HEK293T (cell line): Measurements from ENCODE around the gene CLCNKA.

Source experiments
- CTCF ChIA-PET: fragments of 350-600 bp; formaldehyde crosslinking; extraction: SDS; loops from one replicate; lab custom pipeline; 2021; ENCODE audit warnings: antibody characterized with exemption, inconsistent platforms; lab: Yijun Ruan, JAX
- POLR2A ChIA-PET: fragments of 350-600 bp; formaldehyde crosslinking; extraction: SDS; loops from one replicate; lab custom pipeline; 2020; ENCODE audit warnings: antibody characterized with exemption, inconsistent platforms; lab: Yijun Ruan, JAX
- DNase-seq: peaks from one replicate; pipeline ENCODE4 v3.0.0; 2012; ENCODE audit warnings: mixed read lengths; ENCODE audit errors: extremely low spot score
- ARNT ChIP-seq: fragments of 450-650 bp; IDR thresholded peaks from 2 replicates; pipeline ENCODE4 v1.6.1; 2017; ENCODE audit warnings: mild to moderate bottlenecking
- BHLHE40 ChIP-seq: fragments of 450-650 bp; IDR thresholded peaks from 2 replicates; pipeline ENCODE4 v1.6.1; 2016; ENCODE audit warnings: mild to moderate bottlenecking, moderate library complexity, borderline replicate concordance
- CTBP1 ChIP-seq: fragments of 450-650 bp; IDR thresholded peaks from 2 replicates; pipeline ENCODE4 v1.6.1; 2016; ENCODE audit warnings: borderline replicate concordance
- ELF4 ChIP-seq: fragments of 450-650 bp; IDR thresholded peaks from 2 replicates; pipeline ENCODE4 v1.6.1; 2017; ENCODE audit warnings: antibody characterized with exemption
- FOXA1 ChIP-seq: fragments of 450-650 bp; IDR thresholded peaks from 2 replicates; pipeline ENCODE4 v1.6.1; 2016; ENCODE audit warnings: mild to moderate bottlenecking
- FOXK2 ChIP-seq: fragments of 450-650 bp; IDR thresholded peaks from 2 replicates; pipeline ENCODE4 v1.6.1; 2016; ENCODE audit warnings: mild to moderate bottlenecking
- FOXM1 ChIP-seq: fragments of 450-650 bp; IDR thresholded peaks from 2 replicates; pipeline ENCODE4 v1.6.1; 2017; ENCODE audit warnings: mild to moderate bottlenecking, borderline replicate concordance
- HDGF ChIP-seq: fragments of 450-650 bp; IDR thresholded peaks from 2 replicates; pipeline ENCODE4 v1.6.1; 2017; ENCODE audit warnings: antibody characterized with exemption, borderline replicate concordance
- L3MBTL2 ChIP-seq: fragments of 450-650 bp; conservative IDR thresholded peaks from 2 replicates; pipeline ENCODE4 v1.6.1; 2016; ENCODE audit warnings: mild to moderate bottlenecking
- LEF1 ChIP-seq: fragments of 450-650 bp; IDR thresholded peaks from 2 replicates; pipeline ENCODE4 v1.6.1; 2017; ENCODE audit warnings: mild to moderate bottlenecking, borderline replicate concordance
- NFRKB ChIP-seq: fragments of 450-650 bp; IDR thresholded peaks from 2 replicates; pipeline ENCODE4 v1.6.1; 2016; ENCODE audit warnings: mild to moderate bottlenecking, moderate library complexity
- PKNOX1 ChIP-seq: fragments of 450-650 bp; IDR thresholded peaks from 2 replicates; pipeline ENCODE4 v1.6.1; 2016
- SP1 ChIP-seq: fragments of 450-650 bp; IDR thresholded peaks from 2 replicates; pipeline ENCODE4 v1.6.1; 2017
- SUZ12 ChIP-seq: fragments of 450-650 bp; IDR thresholded peaks from 2 replicates; pipeline ENCODE4 v1.6.1; 2016; ENCODE audit warnings: mild to moderate bottlenecking
- TARDBP ChIP-seq: fragments of 450-650 bp; IDR thresholded peaks from 2 replicates; pipeline ENCODE4 v1.6.1; 2016
- ZNF384 ChIP-seq: fragments of 450-650 bp; IDR thresholded peaks from 2 replicates; pipeline ENCODE4 v1.6.1; 2016

Gene CLCNKA

DNA sequence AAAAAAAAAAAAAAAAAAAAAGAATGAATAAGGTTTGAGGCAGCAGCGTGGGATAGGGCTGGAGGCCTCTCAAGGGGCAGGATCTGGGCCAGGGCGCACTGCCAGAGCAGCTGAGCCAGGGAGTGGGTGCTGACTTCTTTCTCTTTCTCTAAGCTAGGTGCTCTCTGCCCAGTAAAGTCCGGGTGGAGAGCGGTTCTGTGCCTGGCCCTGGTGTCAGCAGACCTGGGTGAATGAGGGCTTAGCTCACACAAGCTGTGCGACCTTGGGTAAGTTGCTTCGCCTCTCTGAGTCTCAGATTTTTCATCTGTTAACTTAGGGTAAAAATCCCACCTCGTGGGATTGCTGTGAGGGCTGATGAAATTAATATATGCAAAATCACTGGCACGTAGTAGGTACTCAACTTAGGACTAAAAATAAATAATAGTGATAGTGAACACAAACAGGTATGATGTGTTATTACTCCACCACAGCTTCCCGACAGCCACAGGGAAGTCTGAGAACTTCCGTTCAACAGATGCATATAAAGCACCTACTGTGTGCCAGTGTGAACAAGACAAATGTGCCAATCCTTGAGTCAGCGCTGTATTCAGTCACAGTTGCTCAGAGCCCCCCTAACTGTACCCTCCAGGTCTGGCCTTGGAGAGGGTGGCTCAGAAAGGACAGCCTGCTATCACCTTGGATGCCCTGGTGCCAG lies 53.6 kb downstream of the CLCNKA start:
- CTCF ChIA-PET, result interaction anchor here (0.7 kb wide), 1 partner anchor 316 kb away, joined by 7 read pairs; no protein-coding TSS in a partner anchor
- POLR2A ChIA-PET, result no interaction called here
- TF ChIP-seq ELF4 (no peak), ARNT (no peak), HDGF (no peak)
- no peak for DNase-seq

GRCh38 chr1:16076031-16076864 lies 54.4 kb downstream of the CLCNKA start:
- TF ChIP-seq ELF4 (no peak), BHLHE40 (no peak), L3MBTL2 (no peak), FOXM1 (no peak), ZNF384 (no peak), NFRKB (no peak), TARDBP (no peak), PKNOX1 (no peak), CTBP1 (no peak), SP1 (no peak), ARNT (no peak), FOXK2 (no peak), LEF1 (no peak), FOXA1 (no peak), SUZ12 (no peak), HDGF (no peak)
- POLR2A ChIA-PET, result no interaction called here
- CTCF ChIA-PET, result no interaction called here
- no peak for DNase-seq

GRCh38 chr1:16076865-16077238 lies 55.0 kb downstream of the CLCNKA start:
- CTCF ChIA-PET, result interaction anchor here (8.0 kb wide), 1 partner anchor 111 kb away, joined by 123 read pairs; no protein-coding TSS in a partner anchor
- POLR2A ChIA-PET, result no interaction called here
- DNase-seq, result no peak
- TF ChIP-seq NFRKB (no peak), CTBP1 (no peak), FOXM1 (no peak), SUZ12 (no peak), L3MBTL2 (no peak), FOXA1 (no peak), LEF1 (no peak), ELF4 (no peak), SP1 (no peak), ARNT (no peak), PKNOX1 (no peak), ZNF384 (no peak), TARDBP (no peak)

- POLR2A ChIA-PET, result no interaction called here
- no peak for DNase-seq
- CTCF ChIA-PET, result interaction anchor here (0.7 to 8.0 kb wide), 4 partner anchors 68 to 201 kb away, joined by 3 to 123 read pairs (median 6); no protein-coding TSS in a partner anchor
- TF ChIP-seq SUZ12 (no peak), CTBP1 (no peak), FOXK2 (no peak), ZNF384 (no peak), NFRKB (no peak), ARNT (no peak), ELF4 (no peak), L3MBTL2 (no peak), LEF1 (no peak), HDGF (no peak), PKNOX1 (no peak), FOXM1 (no peak), BHLHE40 (no peak), FOXA1 (no peak), TARDBP (no peak), SP1 (no peak)
Observed at GRCh38 chr1:16077406-16078245, 55.8 kb downstream of the CLCNKA start.
